ENCODE measurements around the gene ARHGAP28.
"Not testable (repeated sequence)": the region's sequence is repeated elsewhere in the genome, so short reads cannot be mapped to it uniquely, and the experiment has no call there.

Gene ARHGAP28

GRCh38 chr18:6816154-6816553, 86.6 kb downstream of the ARHGAP28 start:
- H3K36me3 ChIP-seq: no peaks in the 10 kb centered on the region
- H3K9me3 ChIP-seq: no peaks in the 10 kb centered on the region
- H3K4me1 ChIP-seq (ENCODE audit: control insufficient read depth in 1 of 2, insufficient read depth in 1 of 2, low read depth in 1 of 2, low read length in 1 of 2): no peaks in the 10 kb centered on the region
- TF ChIP-seq, protein P1, sequence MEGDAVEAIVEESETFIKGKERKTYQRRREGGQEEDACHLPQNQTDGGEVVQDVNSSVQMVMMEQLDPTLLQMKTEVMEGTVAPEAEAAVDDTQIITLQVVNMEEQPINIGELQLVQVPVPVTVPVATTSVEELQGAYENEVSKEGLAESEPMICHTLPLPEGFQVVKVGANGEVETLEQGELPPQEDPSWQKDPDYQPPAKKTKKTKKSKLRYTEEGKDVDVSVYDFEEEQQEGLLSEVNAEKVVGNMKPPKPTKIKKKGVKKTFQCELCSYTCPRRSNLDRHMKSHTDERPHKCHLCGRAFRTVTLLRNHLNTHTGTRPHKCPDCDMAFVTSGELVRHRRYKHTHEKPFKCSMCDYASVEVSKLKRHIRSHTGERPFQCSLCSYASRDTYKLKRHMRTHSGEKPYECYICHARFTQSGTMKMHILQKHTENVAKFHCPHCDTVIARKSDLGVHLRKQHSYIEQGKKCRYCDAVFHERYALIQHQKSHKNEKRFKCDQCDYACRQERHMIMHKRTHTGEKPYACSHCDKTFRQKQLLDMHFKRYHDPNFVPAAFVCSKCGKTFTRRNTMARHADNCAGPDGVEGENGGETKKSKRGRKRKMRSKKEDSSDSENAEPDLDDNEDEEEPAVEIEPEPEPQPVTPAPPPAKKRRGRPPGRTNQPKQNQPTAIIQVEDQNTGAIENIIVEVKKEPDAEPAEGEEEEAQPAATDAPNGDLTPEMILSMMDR (IDR thresholded peaks at IDR 0.05): no peak
- H3K4me3 ChIP-seq (ENCODE audit: low read depth in 1 of 2, low read length in 1 of 2): no peak overlapping the region
- no peak overlapping the region for H3K27ac ChIP-seq
- no peaks in the 10 kb centered on the region for H3K27me3 ChIP-seq

- TF ChIP-seq, protein P1 (IDR thresholded peaks at IDR 0.05): no peak
- no peak overlapping the region for H3K4me3 ChIP-seq (ENCODE audit: low read depth in 1 of 2, low read length in 1 of 2)
- no peak overlapping the region for H3K27ac ChIP-seq
- no peaks in the 10 kb centered on the region for H3K27me3 ChIP-seq
- H3K9me3 ChIP-seq: no peaks in the 10 kb centered on the region
- no peaks in the 10 kb centered on the region for H3K4me1 ChIP-seq (ENCODE audit: control insufficient read depth in 1 of 2, insufficient read depth in 1 of 2, low read depth in 1 of 2, low read length in 1 of 2)
- H3K36me3 ChIP-seq: no peaks in the 10 kb centered on the region
Observed at GRCh38 chr18:6819332-6819731, 89.8 kb downstream of the ARHGAP28 start.

- Histone ChIP-seq H3K27me3 (no peaks in the 10 kb centered on the region), H3K4me3 (ENCODE audit: low read depth in 1 of 2, low read length in 1 of 2) (no peak overlapping the region), H3K4me1 (ENCODE audit: control insufficient read depth in 1 of 2, insufficient read depth in 1 of 2, low read depth in 1 of 2, low read length in 1 of 2) (no peaks in the 10 kb centered on the region), H3K27ac (no peak overlapping the region), H3K9me3 (no peaks in the 10 kb centered on the region), H3K36me3 (no peaks in the 10 kb centered on the region)
- TF ChIP-seq, protein P1 (IDR thresholded peaks at IDR 0.05): no peak
Observed at GRCh38 chr18:6820314-6820713, 90.8 kb downstream of the ARHGAP28 start.

DNA sequence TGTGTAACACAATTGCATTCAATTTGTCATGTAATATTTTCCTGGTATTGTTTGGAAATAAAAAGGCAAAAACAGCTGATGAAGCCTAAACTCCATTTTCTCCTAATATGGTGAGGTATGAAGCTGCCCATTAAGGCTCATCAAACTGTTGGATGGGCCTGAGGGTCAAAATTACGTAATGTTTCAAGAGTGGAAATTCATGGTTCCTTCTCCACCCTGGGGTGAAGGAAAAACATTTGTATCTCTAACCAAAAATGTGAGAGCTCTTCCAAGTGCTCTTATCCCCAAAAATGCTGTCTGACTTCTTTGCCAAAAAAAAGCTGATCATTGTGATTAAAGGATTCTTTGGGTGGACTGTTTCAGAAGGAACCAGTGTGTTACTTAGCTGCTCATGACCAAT, 91.8 kb downstream of the ARHGAP28 start:
- TF ChIP-seq, protein P1 (IDR thresholded peaks at IDR 0.05): no peak
- no peak overlapping the region for H3K27ac ChIP-seq
- no peaks in the 10 kb centered on the region for H3K9me3 ChIP-seq
- no peaks in the 10 kb centered on the region for H3K4me1 ChIP-seq (ENCODE audit: control insufficient read depth in 1 of 2, insufficient read depth in 1 of 2, low read depth in 1 of 2, low read length in 1 of 2)
- H3K27me3 ChIP-seq: no peaks in the 10 kb centered on the region
- no peak overlapping the region for H3K4me3 ChIP-seq (ENCODE audit: low read depth in 1 of 2, low read length in 1 of 2)
- H3K36me3 ChIP-seq: no peaks in the 10 kb centered on the region

DNA sequence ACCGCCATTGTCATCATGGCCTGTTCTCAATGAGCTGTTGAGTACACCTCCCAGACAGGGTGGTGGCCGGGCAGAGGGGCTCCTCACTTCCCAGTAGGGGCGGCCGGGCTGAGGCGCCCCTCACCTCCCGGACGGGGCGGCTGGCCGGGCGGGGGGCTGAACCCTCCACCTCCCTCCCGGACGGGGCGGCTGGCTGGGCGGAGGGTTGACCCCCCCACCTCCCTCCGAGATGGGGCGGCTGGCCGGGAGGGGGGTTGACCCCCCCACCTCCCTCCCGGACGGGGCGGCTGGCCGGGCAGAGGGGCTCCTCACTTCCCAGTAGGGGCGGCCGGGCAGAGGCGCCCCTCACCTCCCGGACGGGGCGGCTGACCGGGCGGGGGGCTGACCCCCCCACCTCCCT, 97.6 kb downstream of the ARHGAP28 start:
- not testable (repeated sequence) for H3K36me3 ChIP-seq, H3K27me3 ChIP-seq

GRCh38 chr18:6827566-6827965, 98.0 kb downstream of the ARHGAP28 start:
- H3K27me3 ChIP-seq; H3K27ac ChIP-seq; H3K4me1 ChIP-seq (ENCODE audit: control insufficient read depth in 1 of 2, insufficient read depth in 1 of 2, low read depth in 1 of 2, low read length in 1 of 2); H3K36me3 ChIP-seq; H3K9me3 ChIP-seq; H3K4me3 ChIP-seq (ENCODE audit: low read depth in 1 of 2, low read length in 1 of 2): not testable (repeated sequence)

More for the DNA sequence above, 97.6 kb downstream of the ARHGAP28 start:
- H3K4me3 ChIP-seq (ENCODE audit: low read depth in 1 of 2, low read length in 1 of 2); H3K4me1 ChIP-seq (ENCODE audit: control insufficient read depth in 1 of 2, insufficient read depth in 1 of 2, low read depth in 1 of 2, low read length in 1 of 2); H3K27ac ChIP-seq; H3K9me3 ChIP-seq: not testable (repeated sequence)

- H3K36me3 ChIP-seq: no peaks in the 10 kb centered on the region
Observed at GRCh38 chr18:6830916-6831315, 101.4 kb downstream of the ARHGAP28 start.

More at GRCh38 chr18:6830916-6831315, 101.4 kb downstream of the ARHGAP28 start:
- Histone ChIP-seq H3K4me3 (ENCODE audit: low read depth in 1 of 2, low read length in 1 of 2) (no peak overlapping the region), H3K27me3 (no peaks in the 10 kb centered on the region), H3K9me3 (no peaks in the 10 kb centered on the region), H3K4me1 (ENCODE audit: control insufficient read depth in 1 of 2, insufficient read depth in 1 of 2, low read depth in 1 of 2, low read length in 1 of 2) (no peaks in the 10 kb centered on the region), H3K27ac (no peak overlapping the region)
- TF ChIP-seq, protein P1 (IDR thresholded peaks at IDR 0.05): no peak
